CD14-positive monocyte (primary cell): Measurements from ENCODE around the gene PSMC5. TPM values are rescaled to one million over a fixed set of nuclear protein-coding genes. Genes with fewer than 3 reads are reported as not detected.

Source experiments
- DNase-seq, 3 donors: peaks; one replicate each; pipeline ENCODE4 v3.0.0-alpha.2; 2011 to 2022
- H2AFZ ChIP-seq: 2 replicates; pipeline ENCODE4 v1.6.0; 2012; ENCODE audit warnings: mild to moderate bottlenecking, low read depth, low read length, inconsistent platforms; ENCODE audit not compliant: insufficient read depth, poor library complexity, severe bottlenecking
- H3K27ac ChIP-seq, 2 donors: 1 replicate in 1 of 2; 2 replicates in 1 of 2; pipeline ENCODE4 v1.5.1; 2012 to 2013; ENCODE audit warnings: low read length in 2 of 2, control low read depth in 1 of 2, inconsistent platforms in 1 of 2, low read depth in 1 of 2, mild to moderate bottlenecking in 1 of 2
- H3K27me3 ChIP-seq, 2 donors: one replicate each; pipeline versions ENCODE4 v1.6.0 to v1.6.1; 2011 to 2013; ENCODE audit warnings: low read length in 2 of 2; ENCODE audit not compliant: control insufficient read depth in 2 of 2, insufficient read depth in 2 of 2
- H3K36me3 ChIP-seq, 2 donors: replicated peaks in 1 of 2; 1 replicate in 1 of 2; 2 replicates in 1 of 2; pipeline versions ENCODE4 v1.5.1 to v1.6.1; 2012 to 2013; ENCODE audit warnings: low read length in 2 of 2, control low read depth in 1 of 2, inconsistent platforms in 1 of 2, mild to moderate bottlenecking in 1 of 2; ENCODE audit not compliant: insufficient read depth in 2 of 2, control insufficient read depth in 1 of 2
- H3K4me1 ChIP-seq, 2 donors: 1 replicate in 1 of 2; 2 replicates in 1 of 2; pipeline versions ENCODE4 v1.5.1 to v1.6.1; 2012 to 2013; ENCODE audit warnings: low read length in 2 of 2, control low read depth in 1 of 2, inconsistent platforms in 1 of 2, mild to moderate bottlenecking in 1 of 2, moderate library complexity in 1 of 2; ENCODE audit not compliant: insufficient read depth in 2 of 2, control insufficient read depth in 1 of 2
- H3K4me2 ChIP-seq: replicated peaks from 2 replicates; pipeline ENCODE3; 2012; ENCODE audit warnings: low read length, moderate library complexity, mild to moderate bottlenecking; ENCODE audit not compliant: poor library complexity, severe bottlenecking; ENCODE audit errors: extremely low read depth
- H3K4me3 ChIP-seq, 3 experiments: fragments of 200-600 bp in 1 of 3; sonication (generic) in 1 of 3; replicated peaks in 1 of 3; 1 replicate in 2 of 3; 2 replicates in 1 of 3; pipeline ENCODE4 v1.5.1; 2011 to 2013; ENCODE audit warnings: low read length in 3 of 3, mild to moderate bottlenecking in 3 of 3, control low read depth in 2 of 3, low read depth in 2 of 3, inconsistent platforms in 1 of 3, moderate library complexity in 1 of 3
- H3K79me2 ChIP-seq: 2 replicates; pipeline ENCODE4 v1.6.0; 2012; ENCODE audit warnings: mild to moderate bottlenecking, control low read depth, inconsistent platforms, low read length, moderate library complexity; ENCODE audit not compliant: insufficient read depth
- H3K9ac ChIP-seq: 2 replicates; pipeline ENCODE4 v1.6.0; 2017; ENCODE audit warnings: low read length, mild to moderate bottlenecking; ENCODE audit not compliant: insufficient read depth, poor library complexity, severe bottlenecking
- H3K9me3 ChIP-seq, 2 donors: replicated peaks in 1 of 2; 1 replicate in 1 of 2; 2 replicates in 1 of 2; pipeline versions ENCODE4 v1.5.1 to v1.6.1; 2012 to 2013; ENCODE audit warnings: low read length in 2 of 2, control low read depth in 1 of 2; ENCODE audit not compliant: control insufficient read depth in 1 of 2, insufficient read depth in 1 of 2
- H4K20me1 ChIP-seq: 2 replicates; pipeline ENCODE4 v1.6.0; 2012; ENCODE audit warnings: mild to moderate bottlenecking, low read length, control low read depth, moderate library complexity; ENCODE audit not compliant: insufficient read depth
- H3K27ac Mint-ChIP-seq, 7 donors: one replicate each; pipeline ENCODE4 v1.8.0; 2020; ENCODE audit warnings: mild to moderate bottlenecking in 7 of 7, mixed read lengths in 7 of 7, moderate library complexity in 6 of 7, inconsistent platforms in 2 of 7
- H3K27me3 Mint-ChIP-seq, 3 donors: one replicate each; pipeline ENCODE4 v1.8.0; 2021 to 2022; ENCODE audit warnings: low read depth in 3 of 3, mild to moderate bottlenecking in 3 of 3, mixed read lengths in 3 of 3, moderate library complexity in 3 of 3, inconsistent platforms in 1 of 3
- H3K36me3 Mint-ChIP-seq, 2 donors: one replicate each; pipeline ENCODE4 v1.8.0; 2020; ENCODE audit warnings: mixed read lengths in 2 of 2, inconsistent platforms in 1 of 2, mild to moderate bottlenecking in 1 of 2
- H3K4me1 Mint-ChIP-seq: one replicate; pipeline ENCODE4 v1.8.0; 2020; ENCODE audit warnings: mild to moderate bottlenecking, mixed read lengths
- H3K4me3 Mint-ChIP-seq, 2 donors: one replicate each; pipeline ENCODE4 v1.8.0; 2020; ENCODE audit warnings: mild to moderate bottlenecking in 2 of 2, mixed read lengths in 2 of 2, moderate library complexity in 1 of 2
- H3K9me3 Mint-ChIP-seq, 7 donors: one replicate each; pipeline ENCODE4 v1.8.0; 2020 to 2022; ENCODE audit warnings: mixed read lengths in 7 of 7, mild to moderate bottlenecking in 6 of 7, moderate library complexity in 6 of 7, inconsistent platforms in 2 of 7
- CTCF ChIP-seq: fragments of 200-600 bp; IDR thresholded peaks from one replicate; pipeline ENCODE4 v1.8.0; 2022; ENCODE audit warnings: antibody characterized with exemption, mild to moderate bottlenecking
- WGBS: methylation state at CpG from one replicate; pipeline ENCODE4 v1.1.5; 2013; ENCODE audit warnings: missing lambda C conversion rate; ENCODE audit not compliant: insufficient coverage; 5-methylcytosine and 5-hydroxymethylcytosine counted together
- intact Hi-C, 2 donors: fragments of 100-400 bp; cut with micrococcal nuclease; formaldehyde crosslinking; loops; one replicate each; pipeline versions ENCODE4 v1.15.0 to v1.15.1; 2023
- polyA plus RNA-seq, 3 donors: library from polyadenylated mRNA; depleted of rRNA in 1 of 3; unstranded in 2 of 3; stranded (reverse) in 1 of 3; fragments of 300-500 nt in 2 of 3; fragments of >200 nt in 1 of 3; fragmentation: Illumina TruSeq in 2 of 3; gene quantifications; 1 replicate in 2 of 3; 2 replicates in 1 of 3; pipeline ENCODE4 v1.2.3, GENCODE V29; 2012 to 2021

The PSMC5 gene
- polyA plus RNA-seq, 3 donors = 82.8 to 97.2 (median 88.3) TPM

- Histone ChIP-seq H3K36me3 (no peaks in the 10 kb centered on the region), H3K27me3 (no peaks in the 10 kb centered on the region), H3K4me3 (no peak overlapping the region), H3K9ac (no peak overlapping the region), H3K9me3 (peaks cover 0 to 6% of the 10 kb centered on the region in 2 donors), H2AFZ (no peak overlapping the region), H3K27ac (no peak overlapping the region), H4K20me1 (no peaks in the 10 kb centered on the region), H3K4me2 (no peak overlapping the region), H3K79me2 (no peaks in the 10 kb centered on the region), H3K4me1 (peaks cover 5 to 9% of the 10 kb centered on the region in 2 donors)
- peaks cover 0 to 11% of the 10 kb centered on the region in 2 donors for H3K36me3 Mint-ChIP-seq
- no peak overlapping the region for H3K27ac Mint-ChIP-seq
- H3K4me3 Mint-ChIP-seq = no peak overlapping the region
- peaks cover 8% of the 10 kb centered on the region for H3K4me1 Mint-ChIP-seq
- peaks cover 5 to 13% (median 6%) of the 10 kb centered on the region in 3 donors for H3K27me3 Mint-ChIP-seq
- DNase-seq = no peak
- 100% methylated on average over 1 of the region's 9 CpGs for WGBS
- TF ChIP-seq CTCF = no peak
- peaks cover 3 to 14% (median 10%) of the 10 kb centered on the region in 7 donors for H3K9me3 Mint-ChIP-seq
- intact Hi-C loops = no loop called here
These were observed 23.2 kb downstream of the PSMC5 start for GRCh38 chr17:63850401-63850800.

- Histone ChIP-seq H3K36me3 (no peaks in the 10 kb centered on the region), H2AFZ (no peak overlapping the region), H3K27me3 (no peaks in the 10 kb centered on the region), H3K9me3 (peaks cover 0 to 5% of the 10 kb centered on the region in 2 donors), H3K9ac (no peak overlapping the region), H3K79me2 (no peaks in the 10 kb centered on the region), H3K4me2 (no peak overlapping the region), H4K20me1 (no peaks in the 10 kb centered on the region), H3K4me3 (no peak overlapping the region), H3K4me1 (peaks cover 5 to 9% of the 10 kb centered on the region in 2 donors), H3K27ac (no peak overlapping the region)
- DNase-seq = no peak
- Mint-ChIP-seq H3K9me3 (peaks cover 0 to 11% (median 5%) of the 10 kb centered on the region in 7 donors), H3K27me3 (peaks cover 5 to 11% (median 9%) of the 10 kb centered on the region in 3 donors), H3K4me3 (no peak overlapping the region), H3K4me1 (peaks cover 5% of the 10 kb centered on the region), H3K36me3 (peaks cover 0 to 4% of the 10 kb centered on the region in 2 donors), H3K27ac (no peak overlapping the region)
- WGBS = no CpG with 5 or more reads among the region's 2 CpGs
- intact Hi-C loops = no loop called here
- TF ChIP-seq CTCF = no peak
These were observed 26.0 kb downstream of the PSMC5 start for GRCh38 chr17:63853260-63853659.
